ENCODE data around the gene SRC.

- TF ChIP-seq CTCF (optimal IDR thresholded peaks at IDR 0.05 in 1 of 3, IDR thresholded peaks at IDR 0.05 in 1 of 3, conservative IDR thresholded peaks at IDR 0.05 in 1 of 3; ENCODE audit: extremely low read depth in 1 of 3, insufficient read depth in 2 of 3, low read length in 3 of 3): no peak
- TF ChIP-seq EZH2 (IDR thresholded peaks at IDR 0.05; ENCODE audit: low read length): no peak
Observed at GRCh38 chr20:37379967-37380828, 34.3 kb downstream of the SRC start.
